RPMI8226 (cell line): Measurements from ENCODE around the gene PRDM10.
A peak's percentile ranks its signal among the peaks of the same experiment; 100 is the strongest.

ENCODE experiments used
- DNase-seq: peaks from one replicate; pipeline ENCODE4 v3.0.0-alpha.2; 2015

The PRDM10 gene

DNA sequence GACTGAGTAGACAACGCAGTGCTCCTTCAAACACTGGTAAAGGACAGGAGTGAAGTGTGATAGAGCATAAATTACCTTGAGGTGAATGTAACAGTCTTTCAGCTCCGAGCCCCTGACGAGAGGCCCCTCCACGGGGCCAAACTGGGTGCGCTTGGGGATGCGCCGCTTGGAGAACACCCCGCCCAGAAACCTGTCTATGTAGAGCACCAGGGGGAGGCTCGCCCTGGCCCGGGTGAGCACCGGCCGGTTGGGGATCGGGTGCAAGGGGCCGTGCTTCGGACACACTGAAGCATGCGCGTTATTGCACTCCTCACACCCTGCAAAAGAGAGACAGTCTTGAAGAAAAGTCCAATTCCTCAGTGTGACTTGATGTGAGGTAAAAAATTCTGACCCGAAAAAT lies 57.9 kb downstream of the PRDM10 start:
- DNase-seq = no peak

GRCh38 chr11:129943036-129943435 lies 59.6 kb downstream of the PRDM10 start:
- no peak for DNase-seq

GRCh38 chr11:129939510-129939909 lies 63.1 kb downstream of the PRDM10 start:
- no peak for DNase-seq

- no peak for DNase-seq
These were observed 63.9 kb downstream of the PRDM10 start for GRCh38 chr11:129938764-129939163.

DNA sequence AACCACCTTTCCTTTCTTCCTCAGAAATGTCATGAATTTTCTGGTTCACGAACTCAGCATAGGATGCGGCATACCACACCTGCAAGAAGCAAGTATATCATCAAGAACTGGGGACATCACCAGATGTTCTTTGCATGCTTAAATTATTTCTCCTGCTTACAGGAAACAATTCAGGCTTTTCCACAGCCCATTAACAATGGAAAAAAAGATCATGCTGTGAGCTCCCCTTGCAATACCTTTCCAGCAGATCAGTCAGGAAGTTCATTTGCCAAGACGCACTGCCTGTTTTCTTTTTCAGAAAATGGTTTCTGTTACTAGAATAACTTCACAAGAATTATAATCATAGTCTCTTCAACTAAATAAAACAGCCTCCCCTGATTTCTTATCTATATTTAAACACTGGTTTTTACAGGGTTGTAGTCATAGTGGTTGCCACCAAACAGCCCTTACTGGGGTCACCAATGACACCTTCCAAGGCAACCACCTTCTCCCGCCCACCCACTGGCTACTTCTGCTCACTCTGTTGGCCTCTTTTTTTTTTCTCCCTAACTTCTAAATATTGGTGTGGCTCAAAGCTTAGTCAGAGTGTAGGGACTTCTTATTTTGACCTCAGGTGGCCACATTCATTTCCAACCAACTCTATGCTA lies 64.9 kb downstream of the PRDM10 start:
- DNase-seq = no peak

DNA sequence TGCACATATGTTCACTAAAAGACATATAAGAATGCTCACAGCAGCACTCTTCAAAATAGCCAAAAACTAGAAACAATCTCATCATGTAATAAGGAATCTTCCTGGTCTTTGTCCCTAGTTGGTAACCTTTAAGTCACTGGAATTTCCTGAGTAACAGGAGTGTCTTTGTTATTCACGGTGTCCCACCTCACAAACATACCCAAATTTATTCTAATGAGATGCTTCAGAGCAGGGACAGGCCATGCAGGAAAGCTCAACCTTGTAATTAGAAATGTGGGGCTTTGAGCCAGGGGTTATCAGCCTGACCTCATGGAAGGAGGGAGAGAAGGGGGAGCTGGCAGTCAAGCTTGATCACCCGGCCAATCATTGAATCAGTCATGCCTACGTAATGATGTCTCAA lies 66.9 kb downstream of the PRDM10 start:
- DNase-seq = no peak

- no peak for DNase-seq
These were observed 68.7 kb downstream of the PRDM10 start for GRCh38 chr11:129933891-129934290.

- no peak for DNase-seq
These were observed 69.4 kb downstream of the PRDM10 start for GRCh38 chr11:129933262-129933661.

DNA sequence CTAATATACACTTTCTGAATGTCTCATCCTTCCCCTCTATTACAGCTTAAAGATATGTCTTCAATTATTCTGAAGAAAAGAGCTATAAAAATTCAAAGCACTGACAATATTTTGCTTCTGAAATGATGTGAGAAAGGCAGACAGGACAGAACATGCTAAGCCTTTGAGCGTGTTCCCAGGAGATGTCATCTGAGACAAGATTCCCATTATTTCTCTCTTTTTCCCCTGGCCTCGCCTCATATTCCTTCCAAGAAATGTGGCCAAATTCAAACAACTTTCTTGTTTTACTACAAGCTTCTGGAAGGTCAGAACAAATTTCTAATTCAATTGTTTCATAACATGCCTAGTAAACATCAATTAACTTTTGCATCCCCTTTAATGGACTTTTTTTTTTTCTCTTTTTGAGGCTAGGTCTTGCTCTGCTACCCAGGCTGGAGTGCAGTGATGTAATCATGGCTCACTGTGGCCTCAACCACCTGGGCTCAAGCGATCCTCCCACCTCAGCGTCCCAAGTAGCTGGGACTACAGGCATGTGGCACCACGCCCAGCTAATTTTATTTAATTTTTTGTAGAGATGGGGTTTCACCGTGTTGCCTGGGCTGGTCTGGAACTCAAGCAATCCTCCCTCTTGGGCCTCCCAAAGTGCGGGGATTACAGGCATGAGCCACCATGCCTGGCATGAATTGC lies 70.1 kb downstream of the PRDM10 start:
- DNase-seq = no peak

DNA sequence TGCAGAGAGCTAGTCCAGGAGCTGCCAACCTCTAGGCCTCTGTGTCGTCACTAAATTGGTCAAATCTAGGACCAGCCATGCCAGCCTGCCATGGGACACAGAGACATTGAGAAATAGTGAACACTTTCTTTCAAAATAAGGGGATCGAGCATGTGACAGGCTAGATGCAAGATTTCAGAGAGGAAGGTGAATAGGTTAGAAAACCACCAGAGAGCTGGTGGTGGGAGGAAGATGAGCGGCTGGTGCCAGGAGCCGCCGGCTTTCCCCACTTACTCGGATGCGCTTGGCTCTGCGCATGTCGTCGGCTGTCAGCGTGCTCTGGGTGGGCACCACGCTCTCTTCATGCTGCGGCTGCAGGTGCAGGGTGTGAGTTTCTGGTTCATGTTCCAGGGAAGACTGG lies 71.9 kb downstream of the PRDM10 start:
- no peak for DNase-seq

GRCh38 chr11:129930296-129930695 lies 72.3 kb downstream of the PRDM10 start:
- DNase-seq = no peak

- DNase-seq = no peak
These were observed 72.9 kb downstream of the PRDM10 start for GRCh38 chr11:129929721-129930120.

- DNase-seq = no peak
These were observed 73.5 kb downstream of the PRDM10 start for GRCh38 chr11:129928923-129929692.

GRCh38 chr11:129922674-129923073 lies 80.0 kb downstream of the PRDM10 start:
- DNase-seq = no peak

- no peak for DNase-seq
These were observed 84.3 kb downstream of the PRDM10 start for GRCh38 chr11:129918361-129918760.

DNA sequence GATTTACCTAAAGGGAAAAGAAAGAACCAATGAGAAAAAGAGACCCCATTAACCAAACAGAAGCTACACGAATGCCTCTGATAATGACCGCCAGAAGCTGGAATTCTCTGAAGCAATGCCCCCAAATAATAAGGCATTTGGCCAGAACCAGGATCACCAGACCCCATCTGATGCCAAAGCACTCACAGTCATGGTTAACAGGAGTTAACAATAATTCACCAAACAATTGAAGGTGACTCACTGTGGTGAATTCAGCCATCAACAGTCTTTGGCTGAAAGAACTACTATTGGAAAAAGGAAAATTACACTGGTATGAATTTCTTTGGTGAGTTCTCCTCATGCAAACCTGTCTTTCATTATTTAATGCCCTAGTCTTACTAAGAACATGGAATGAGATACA lies 85.4 kb downstream of the PRDM10 start:
- no peak for DNase-seq

DNA sequence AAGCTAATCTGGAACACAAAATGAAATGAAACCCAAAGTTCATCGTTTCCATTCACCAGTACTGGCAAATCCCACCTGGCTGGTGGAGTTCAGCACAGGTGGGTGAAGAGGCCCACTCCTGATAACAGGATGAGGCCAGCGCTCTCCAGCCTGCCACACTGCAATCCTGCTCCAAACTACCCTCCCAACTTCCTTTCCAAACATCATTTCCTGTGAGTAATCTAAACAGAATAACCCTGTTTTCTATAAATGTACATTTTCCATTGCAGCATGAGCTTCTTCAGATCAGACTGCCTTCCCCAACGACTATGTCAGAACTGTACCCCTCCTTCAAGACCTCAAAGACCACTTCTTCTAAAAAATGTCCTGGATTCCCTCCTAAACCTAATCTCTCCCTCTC lies 91.3 kb downstream of the PRDM10 start:
- DNase-seq = no peak

DNA sequence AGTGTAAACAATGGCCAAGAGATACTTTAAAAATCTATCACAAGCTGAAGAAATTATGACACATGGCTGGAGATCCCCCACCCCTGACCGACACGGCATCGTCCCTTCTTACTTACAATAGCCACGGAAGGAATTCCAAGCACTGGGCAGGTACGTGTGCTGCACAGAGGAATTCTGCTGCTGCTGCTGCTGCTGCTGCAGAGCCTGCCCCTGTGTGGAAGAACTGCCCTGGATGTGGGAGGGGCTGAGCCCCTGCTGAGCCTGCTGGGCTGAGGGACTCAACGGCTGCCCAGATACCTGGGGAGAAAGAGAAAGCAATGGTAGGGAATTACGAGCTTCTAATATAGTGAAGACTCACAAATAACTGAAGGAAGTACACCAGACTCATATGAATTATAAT lies 92.3 kb downstream of the PRDM10 start:
- DNase-seq = no peak

DNA sequence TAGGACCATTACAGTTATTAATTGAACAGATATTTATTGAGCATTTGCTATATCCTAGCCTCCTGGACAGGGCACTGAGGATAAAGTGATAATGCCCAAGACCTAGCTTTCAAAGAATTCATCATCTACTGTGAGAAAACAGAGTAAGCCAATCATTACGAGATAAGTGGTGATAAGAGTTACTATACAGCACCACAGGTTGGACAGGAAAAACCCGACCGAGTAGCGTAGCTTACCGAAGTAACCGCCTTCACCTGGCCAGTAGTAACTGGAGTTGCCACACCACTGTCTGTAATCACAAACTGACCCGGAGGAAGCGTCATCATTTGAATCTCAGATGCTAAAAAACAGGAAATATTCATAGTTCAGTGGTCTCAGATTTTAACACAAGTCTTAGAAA lies 97.2 kb downstream of the PRDM10 start:
- DNase-seq = no peak

GRCh38 chr11:129896062-129896461 lies 106.6 kb downstream of the PRDM10 start:
- DNase-seq = no peak

DNA sequence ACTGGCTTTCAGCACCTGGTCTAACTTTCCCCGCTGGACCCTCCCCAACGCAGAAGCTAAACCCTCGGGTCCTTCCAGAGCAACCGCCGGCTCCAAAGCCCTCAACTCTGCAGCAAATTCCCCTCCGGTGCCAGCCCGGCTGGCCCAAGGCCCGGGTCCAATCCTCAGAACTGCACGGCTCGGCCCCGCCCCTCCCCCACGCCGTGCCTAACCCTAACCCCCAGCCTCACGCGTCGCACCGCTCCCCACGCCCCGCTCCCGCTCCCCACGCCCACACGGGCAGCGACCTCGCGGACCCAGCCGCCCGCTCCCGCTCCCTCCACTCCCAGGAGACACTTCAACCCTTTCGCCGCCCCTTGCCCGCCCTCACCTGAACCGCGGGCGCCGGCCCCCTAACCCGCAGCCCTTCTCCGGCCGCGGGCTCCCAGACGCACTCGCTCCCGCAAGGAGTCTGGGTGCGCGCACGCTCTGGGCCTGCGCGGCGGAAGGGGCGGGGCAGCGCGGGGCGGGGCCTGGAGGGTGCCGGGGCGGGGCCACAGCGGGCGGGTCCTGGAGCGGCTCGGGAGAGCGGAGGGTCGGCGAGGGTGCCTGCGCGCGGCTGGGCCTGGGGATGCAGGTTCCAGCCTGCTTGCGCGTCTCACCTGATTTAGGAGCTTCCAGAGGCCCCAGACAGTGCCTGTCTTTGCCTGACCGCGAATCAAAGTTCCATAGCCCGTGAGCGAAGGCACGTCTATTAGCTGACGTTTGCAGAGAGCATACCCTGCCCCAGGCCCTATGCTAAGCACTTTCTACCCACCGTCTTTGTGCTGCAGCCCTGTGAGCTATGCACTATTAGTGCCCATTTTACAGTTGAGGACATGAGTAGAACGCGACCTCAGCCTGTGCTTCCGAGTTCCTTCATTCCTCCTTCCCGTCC lies 107.3 kb downstream of the PRDM10 start, which contains the start of gene NFRKB:
Gene NFRKB (minus strand): TSS at position 453 of the 916 bp plus-strand sequence. CDS start 2,729 bp downstream, outside the sequence.
- DNase-seq = peak; percentile 82

DNA sequence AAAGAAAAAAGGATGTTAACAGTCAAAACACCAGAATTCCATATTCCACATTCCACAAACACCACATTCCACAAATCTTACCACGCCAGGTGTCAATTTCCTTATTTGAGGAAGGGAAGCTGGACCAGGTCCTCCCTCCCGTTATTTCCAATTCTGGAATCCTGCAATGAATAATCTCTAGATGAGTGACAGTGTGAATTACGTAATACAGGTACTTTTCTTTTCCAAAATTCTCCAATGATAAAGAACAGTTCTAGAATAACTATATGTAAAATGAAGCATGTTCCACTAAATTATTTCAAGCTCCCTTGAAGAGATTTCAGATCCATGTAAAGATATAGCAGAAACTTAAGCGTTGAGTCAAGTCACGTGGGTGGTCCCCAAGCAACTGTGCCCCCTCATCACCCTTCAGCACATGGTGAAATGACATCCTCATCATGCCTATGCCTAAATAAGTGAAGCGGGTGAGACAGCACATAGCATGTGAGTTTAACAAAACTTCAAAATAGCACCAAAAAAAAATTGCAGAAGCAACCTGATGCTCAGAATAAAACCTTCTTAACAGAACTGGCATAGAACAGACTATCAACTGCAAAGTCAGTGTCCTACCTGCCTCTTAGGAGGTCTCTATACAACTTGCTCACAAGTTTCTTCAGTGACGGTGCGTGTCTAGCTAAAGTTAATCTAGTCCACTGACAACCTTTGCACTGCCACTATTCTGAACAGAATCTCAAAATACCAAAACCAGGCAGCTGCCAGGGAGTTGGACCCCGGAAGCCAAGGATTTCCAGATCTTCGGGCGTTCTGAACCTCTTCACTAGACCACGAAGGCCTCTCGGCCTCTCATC lies 108.1 kb downstream of the PRDM10 start:
- DNase-seq = peak; percentile 21
